ENCODE results near the gene BRD7. TPM values are rescaled to one million over a fixed set of nuclear protein-coding genes. Genes with fewer than 3 reads are reported as not detected.

The BRD7 gene
- total and polyA plus RNA-seq, 2 donors (not counting 3 experiments of a cell fraction or from before 2014, with no cell fraction given) = 17.1 to 69.1 TPM

- Histone ChIP-seq H3K79me2 (ENCODE audit: control insufficient read depth, insufficient read depth, low read length) (peaks cover 2% of the 10 kb centered on the region), H3K4me1 (ENCODE audit: control insufficient read depth, extremely low read depth, insufficient read depth, low read length) (no peaks in the 10 kb centered on the region), H4K20me1 (replicated peaks; ENCODE audit: control insufficient read depth, extremely low read depth, insufficient read depth, low read length) (no peaks in the 10 kb centered on the region), H3K9me1 (replicated peaks; ENCODE audit: control insufficient read depth, extremely low read depth, insufficient read depth, low read length) (no peaks in the 10 kb centered on the region), H3K27me3 (ENCODE audit: control insufficient read depth in 2 of 2, insufficient read depth in 2 of 2, low read length in 2 of 2) (peaks cover 2 to 5% of the 10 kb centered on the region in 2 experiments), H3K4me3 (replicated peaks in 1 of 3; ENCODE audit: insufficient read depth in 1 of 3, low read depth in 1 of 3, low read length in 3 of 3) (no peak overlapping the region), H2AFZ (ENCODE audit: low read depth, low read length) (no peak overlapping the region), H3K27ac (ENCODE audit: insufficient read depth, low read depth, low read length) (no peak overlapping the region), H3K9ac (replicated peaks; ENCODE audit: extremely low read depth, insufficient read depth, low read length) (no peak overlapping the region), H3K9me3 (replicated peaks; ENCODE audit: control insufficient read depth, insufficient read depth, low read length) (no peaks in the 10 kb centered on the region), H3K36me3 (ENCODE audit: control insufficient read depth in 2 of 2, extremely low read depth in 1 of 2, insufficient read depth in 2 of 2, low read length in 2 of 2) (no peaks in the 10 kb centered on the region), H3K4me2 (ENCODE audit: insufficient read depth, low read length) (no peak overlapping the region)
- BruUV-seq (replicated peaks) = no TSS peak
- DNase-seq (ENCODE audit: low read depth, low spot score) (no peak), FAIRE-seq (no peak)
- dilution Hi-C loops (cut with MboI; ENCODE audit: extremely low pct_ligation_motif_present, low sequenced_read_pairs) (no loop called here), intact Hi-C loops (cut with micrococcal nuclease) (loop anchor here (2.0 kb wide), 1 partner anchor 367 kb away; no protein-coding TSS in a partner anchor)
- ChIA-PET CTCF (interaction anchor here (1.3 to 6.8 kb wide), 3 partner anchors 18 to 433 kb away, joined by 3 to 53 read pairs (median 23); no protein-coding TSS in a partner anchor), POLR2A (no interaction called here)
- TF ChIP-seq JUN (IDR thresholded peaks at IDR 0.05; ENCODE audit: borderline replicate concordance, insufficient read depth, insufficient read length, low read depth) = no peak
- no peak for TF ChIP-seq POLR2AphosphoS5 (IDR thresholded peaks at IDR 0.05; ENCODE audit: insufficient read depth, low read depth, low read length)
- TF ChIP-seq MYC (IDR thresholded peaks at IDR 0.05; ENCODE audit: low read depth, low read length) = no peak
- TF ChIP-seq MAX (IDR thresholded peaks at IDR 0.05; ENCODE audit: insufficient read depth, insufficient read length) = no peak
- TF ChIP-seq, protein P1, sequence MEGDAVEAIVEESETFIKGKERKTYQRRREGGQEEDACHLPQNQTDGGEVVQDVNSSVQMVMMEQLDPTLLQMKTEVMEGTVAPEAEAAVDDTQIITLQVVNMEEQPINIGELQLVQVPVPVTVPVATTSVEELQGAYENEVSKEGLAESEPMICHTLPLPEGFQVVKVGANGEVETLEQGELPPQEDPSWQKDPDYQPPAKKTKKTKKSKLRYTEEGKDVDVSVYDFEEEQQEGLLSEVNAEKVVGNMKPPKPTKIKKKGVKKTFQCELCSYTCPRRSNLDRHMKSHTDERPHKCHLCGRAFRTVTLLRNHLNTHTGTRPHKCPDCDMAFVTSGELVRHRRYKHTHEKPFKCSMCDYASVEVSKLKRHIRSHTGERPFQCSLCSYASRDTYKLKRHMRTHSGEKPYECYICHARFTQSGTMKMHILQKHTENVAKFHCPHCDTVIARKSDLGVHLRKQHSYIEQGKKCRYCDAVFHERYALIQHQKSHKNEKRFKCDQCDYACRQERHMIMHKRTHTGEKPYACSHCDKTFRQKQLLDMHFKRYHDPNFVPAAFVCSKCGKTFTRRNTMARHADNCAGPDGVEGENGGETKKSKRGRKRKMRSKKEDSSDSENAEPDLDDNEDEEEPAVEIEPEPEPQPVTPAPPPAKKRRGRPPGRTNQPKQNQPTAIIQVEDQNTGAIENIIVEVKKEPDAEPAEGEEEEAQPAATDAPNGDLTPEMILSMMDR (IDR thresholded peaks at IDR 0.05; ENCODE audit: extremely low read depth in 1 of 2, insufficient read depth in 1 of 2, low read depth in 1 of 2, low read length in 2 of 2) = no peak
- TF ChIP-seq POLR2A (IDR thresholded peaks at IDR 0.05; ENCODE audit: low read depth, low read length) = no peak
- TF ChIP-seq FOS (IDR thresholded peaks at IDR 0.05; ENCODE audit: borderline replicate concordance, insufficient read depth, low read length) = no peak
- no peak for TF ChIP-seq GATA2 (IDR thresholded peaks at IDR 0.05; ENCODE audit: insufficient read depth, insufficient read length, low read depth, low read length)
- no peak for TF ChIP-seq EZH2 (IDR thresholded peaks at IDR 0.05; ENCODE audit: borderline replicate concordance, low read depth, low read length, severe bottlenecking)
These were observed 4.5 kb upstream of the BRD7 start for GRCh38 chr16:50373345-50373701.
